HEK293 (cell line): ENCODE data around the gene ITGB1.

ENCODE experiments used
- CTCF ChIA-PET: fragments of 350-600 bp; formaldehyde crosslinking; extraction: SDS; loops from one replicate; lab custom pipeline; 2021; ENCODE audit warnings: antibody characterized with exemption; lab: Yijun Ruan, JAX
- POLR2A ChIA-PET: fragments of 300-600 bp; formaldehyde crosslinking; extraction: SDS; loops from one replicate; lab custom pipeline; 2020; ENCODE audit warnings: antibody characterized with exemption, inconsistent platforms; lab: Yijun Ruan, JAX
- H3K27ac ChIP-seq: fragments of 200-500 bp; sonication (Bioruptor generic); 2 replicates; pipeline ENCODE4 v1.5.1; 2014; ENCODE audit warnings: low read depth, low read length, control low read depth, inconsistent platforms; ENCODE audit errors: extremely low read depth
- H3K36me3 ChIP-seq, 2 experiments: fragments of 200-500 bp in 1 of 2; sonication (Bioruptor generic) in 1 of 2; 1 replicate in 1 of 2; 2 replicates in 1 of 2; pipeline ENCODE4 v1.5.1; 2014 to 2017; ENCODE audit warnings: inconsistent platforms in 2 of 2, low read length in 2 of 2; ENCODE audit not compliant: control insufficient read depth in 2 of 2, insufficient read depth in 1 of 2
- H3K4me1 ChIP-seq: fragments of 200-500 bp; sonication (Bioruptor generic); 2 replicates; pipeline ENCODE4 v1.5.1; 2014; ENCODE audit warnings: mild to moderate bottlenecking, low read length, inconsistent platforms; ENCODE audit not compliant: control insufficient read depth, insufficient read depth
- H3K4me3 ChIP-seq: 2 replicates; pipeline ENCODE4 v1.5.1; 2011; ENCODE audit warnings: low read depth, mild to moderate bottlenecking, control low read depth, low read length, moderate library complexity
- H3K9me3 ChIP-seq: fragments of 200-500 bp; sonication (Bioruptor generic); 2 replicates; pipeline ENCODE4 v1.5.1; 2014; ENCODE audit warnings: low read depth, low read length, inconsistent platforms; ENCODE audit not compliant: control insufficient read depth, insufficient read depth
- HOXA7 ChIP-seq: sonication (generic); formaldehyde crosslinking; IDR thresholded peaks from 2 replicates; pipeline ENCODE4 v1.8.1; 2022; ENCODE audit warnings: missing genetic modification reagents, borderline replicate concordance
- KLF7 ChIP-seq: fragments of 450-650 bp; formaldehyde crosslinking; IDR thresholded peaks from 2 replicates; pipeline ENCODE4 v1.5.1; 2016; ENCODE audit warnings: missing biosample characterization, missing genetic modification characterization, borderline replicate concordance
- SCRT1 ChIP-seq: fragments of 450-650 bp; formaldehyde crosslinking; IDR thresholded peaks from 2 replicates; pipeline ENCODE4 v1.5.1; 2016; ENCODE audit warnings: missing biosample characterization, missing genetic modification characterization, borderline replicate concordance
- SCRT2 ChIP-seq: fragments of 450-650 bp; formaldehyde crosslinking; IDR thresholded peaks from 2 replicates; pipeline ENCODE4 v1.5.1; 2016; ENCODE audit warnings: missing biosample characterization, missing genetic modification characterization
- ZNF174 ChIP-seq: fragments of 450-650 bp; formaldehyde crosslinking; IDR thresholded peaks from 2 replicates; pipeline ENCODE4 v1.5.0; 2017; ENCODE audit warnings: missing biosample characterization, mild to moderate bottlenecking, missing genetic modification characterization
- ZNF19 ChIP-seq: fragments of 450-650 bp; formaldehyde crosslinking; IDR thresholded peaks from 2 replicates; pipeline ENCODE4; 2016; ENCODE audit warnings: missing biosample characterization, missing genetic modification characterization, low read depth
- ZNF211 ChIP-seq: fragments of 450-650 bp; formaldehyde crosslinking; IDR thresholded peaks from 2 replicates; pipeline ENCODE4 v1.5.1; 2016; ENCODE audit warnings: low read depth, missing biosample characterization, missing genetic modification characterization
- ZNF248 ChIP-seq: fragments of 450-650 bp; formaldehyde crosslinking; IDR thresholded peaks from 2 replicates; pipeline ENCODE4 v1.5.1; 2017; ENCODE audit warnings: missing biosample characterization, missing genetic modification characterization
- ZNF335 ChIP-seq: fragments of 450-650 bp; formaldehyde crosslinking; conservative IDR thresholded peaks from 2 replicates; pipeline ENCODE4 v1.5.1; 2016; ENCODE audit warnings: missing biosample characterization, missing genetic modification characterization
- ZNF544 ChIP-seq: fragments of 450-650 bp; formaldehyde crosslinking; IDR thresholded peaks from 2 replicates; pipeline ENCODE4 v1.5.0; 2017; ENCODE audit warnings: missing biosample characterization, missing genetic modification characterization
- ZNF654 ChIP-seq: fragments of 450-650 bp; formaldehyde crosslinking; IDR thresholded peaks from 2 replicates; pipeline ENCODE4 v1.5.1; 2016; ENCODE audit warnings: low read depth, missing biosample characterization, missing genetic modification characterization
- ZNF843 ChIP-seq: fragments of 450-650 bp; formaldehyde crosslinking; IDR thresholded peaks from 2 replicates; pipeline ENCODE4 v1.5.1; 2016; ENCODE audit warnings: missing biosample characterization, missing genetic modification characterization
- TF ChIP-seq, protein P1 (sequence below): fragments of 450-650 bp; formaldehyde crosslinking; IDR thresholded peaks from 2 replicates; pipeline ENCODE4 v1.5.1; 2016; ENCODE audit warnings: missing biosample characterization, missing genetic modification characterization
- TF ChIP-seq, protein P2 (sequence below): fragments of 450-650 bp; formaldehyde crosslinking; IDR thresholded peaks from 2 replicates; pipeline ENCODE4 v1.5.1; 2016; ENCODE audit warnings: missing biosample characterization, missing genetic modification characterization, borderline replicate concordance
- TF ChIP-seq, protein P3 (sequence below): fragments of 450-650 bp; formaldehyde crosslinking; IDR thresholded peaks from 2 replicates; pipeline ENCODE4 v1.5.1; 2017; ENCODE audit warnings: missing biosample characterization, missing genetic modification characterization
- TF ChIP-seq, protein P4 (sequence below): fragments of 450-650 bp; formaldehyde crosslinking; IDR thresholded peaks from 2 replicates; pipeline ENCODE4 v1.5.1; 2016; ENCODE audit warnings: missing biosample characterization, missing genetic modification characterization

The ITGB1 gene

DNA sequence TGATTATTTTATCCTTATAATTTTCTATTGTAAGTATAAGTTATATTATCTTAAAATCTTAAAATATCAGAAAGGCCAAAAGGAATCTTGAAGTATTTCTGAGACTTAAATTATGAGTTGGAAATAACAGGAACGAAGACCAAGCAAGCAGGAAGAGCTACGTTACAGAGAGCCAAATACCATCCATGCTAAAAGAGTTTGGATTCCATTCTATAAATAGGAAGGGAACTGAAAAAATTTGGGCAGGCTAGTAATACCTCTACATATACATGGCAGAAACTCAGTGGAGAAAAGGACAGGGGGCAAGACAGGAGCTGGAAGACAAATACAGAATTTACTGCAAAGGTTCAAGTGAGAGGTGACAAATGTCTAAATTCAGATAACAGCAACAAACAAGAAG, 16.7 kb downstream of the ITGB1 start (continued):
- TF ChIP-seq, protein P1, sequence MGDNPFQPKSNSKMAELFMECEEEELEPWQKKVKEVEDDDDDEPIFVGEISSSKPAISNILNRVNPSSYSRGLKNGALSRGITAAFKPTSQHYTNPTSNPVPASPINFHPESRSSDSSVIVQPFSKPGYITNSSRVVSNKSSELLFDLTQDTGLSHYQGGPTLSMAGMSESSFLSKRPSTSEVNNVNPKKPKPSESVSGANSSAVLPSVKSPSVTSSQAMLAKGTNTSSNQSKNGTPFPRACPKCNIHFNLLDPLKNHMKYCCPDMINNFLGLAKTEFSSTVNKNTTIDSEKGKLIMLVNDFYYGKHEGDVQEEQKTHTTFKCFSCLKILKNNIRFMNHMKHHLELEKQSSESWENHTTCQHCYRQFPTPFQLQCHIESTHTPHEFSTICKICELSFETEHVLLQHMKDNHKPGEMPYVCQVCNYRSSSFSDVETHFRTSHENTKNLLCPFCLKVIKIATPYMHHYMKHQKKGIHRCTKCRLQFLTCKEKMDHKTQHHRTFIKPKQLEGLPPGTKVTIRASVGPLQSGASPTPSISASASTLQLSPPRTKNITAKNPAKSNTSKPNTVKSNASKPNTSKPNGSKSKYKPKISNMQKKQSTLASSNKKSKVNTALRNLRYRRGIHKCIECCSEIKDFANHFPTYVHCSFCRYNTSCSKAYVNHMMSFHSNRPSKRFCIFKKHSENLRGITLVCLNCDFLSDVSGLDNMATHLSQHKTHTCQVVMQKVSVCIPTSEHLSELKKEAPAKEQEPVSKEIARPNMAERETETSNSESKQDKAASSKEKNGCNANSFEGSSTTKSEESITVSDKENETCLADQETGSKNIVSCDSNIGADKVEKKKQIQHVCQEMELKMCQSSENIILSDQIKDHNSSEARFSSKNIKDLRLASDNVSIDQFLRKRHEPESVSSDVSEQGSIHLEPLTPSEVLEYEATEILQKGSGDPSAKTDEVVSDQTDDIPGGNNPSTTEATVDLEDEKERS, result no peak
- TF ChIP-seq ZNF19 (tag by site-specific recombination), result no peak
- no peak for TF ChIP-seq ZNF248 (tag by site-specific recombination)
- no peak for TF ChIP-seq KLF7 (tag by site-specific recombination)
- no peak for TF ChIP-seq HOXA7 (CRISPR knock-in tag)
- TF ChIP-seq, protein P2, sequence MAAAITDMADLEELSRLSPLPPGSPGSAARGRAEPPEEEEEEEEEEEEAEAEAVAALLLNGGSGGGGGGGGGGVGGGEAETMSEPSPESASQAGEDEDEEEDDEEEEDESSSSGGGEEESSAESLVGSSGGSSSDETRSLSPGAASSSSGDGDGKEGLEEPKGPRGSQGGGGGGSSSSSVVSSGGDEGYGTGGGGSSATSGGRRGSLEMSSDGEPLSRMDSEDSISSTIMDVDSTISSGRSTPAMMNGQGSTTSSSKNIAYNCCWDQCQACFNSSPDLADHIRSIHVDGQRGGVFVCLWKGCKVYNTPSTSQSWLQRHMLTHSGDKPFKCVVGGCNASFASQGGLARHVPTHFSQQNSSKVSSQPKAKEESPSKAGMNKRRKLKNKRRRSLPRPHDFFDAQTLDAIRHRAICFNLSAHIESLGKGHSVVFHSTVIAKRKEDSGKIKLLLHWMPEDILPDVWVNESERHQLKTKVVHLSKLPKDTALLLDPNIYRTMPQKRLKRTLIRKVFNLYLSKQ (tag by site-specific recombination), result no peak
- TF ChIP-seq ZNF654 (tag by site-specific recombination), result no peak
- no peak for TF ChIP-seq ZNF843
- TF ChIP-seq, protein P3, sequence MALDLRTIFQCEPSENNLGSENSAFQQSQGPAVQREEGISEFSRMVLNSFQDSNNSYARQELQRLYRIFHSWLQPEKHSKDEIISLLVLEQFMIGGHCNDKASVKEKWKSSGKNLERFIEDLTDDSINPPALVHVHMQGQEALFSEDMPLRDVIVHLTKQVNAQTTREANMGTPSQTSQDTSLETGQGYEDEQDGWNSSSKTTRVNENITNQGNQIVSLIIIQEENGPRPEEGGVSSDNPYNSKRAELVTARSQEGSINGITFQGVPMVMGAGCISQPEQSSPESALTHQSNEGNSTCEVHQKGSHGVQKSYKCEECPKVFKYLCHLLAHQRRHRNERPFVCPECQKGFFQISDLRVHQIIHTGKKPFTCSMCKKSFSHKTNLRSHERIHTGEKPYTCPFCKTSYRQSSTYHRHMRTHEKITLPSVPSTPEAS (tag by site-specific recombination), result no peak
- TF ChIP-seq ZNF174 (tag by site-specific recombination), result no peak
- TF ChIP-seq ZNF211 (tag by site-specific recombination), result no peak
- TF ChIP-seq, protein P4, sequence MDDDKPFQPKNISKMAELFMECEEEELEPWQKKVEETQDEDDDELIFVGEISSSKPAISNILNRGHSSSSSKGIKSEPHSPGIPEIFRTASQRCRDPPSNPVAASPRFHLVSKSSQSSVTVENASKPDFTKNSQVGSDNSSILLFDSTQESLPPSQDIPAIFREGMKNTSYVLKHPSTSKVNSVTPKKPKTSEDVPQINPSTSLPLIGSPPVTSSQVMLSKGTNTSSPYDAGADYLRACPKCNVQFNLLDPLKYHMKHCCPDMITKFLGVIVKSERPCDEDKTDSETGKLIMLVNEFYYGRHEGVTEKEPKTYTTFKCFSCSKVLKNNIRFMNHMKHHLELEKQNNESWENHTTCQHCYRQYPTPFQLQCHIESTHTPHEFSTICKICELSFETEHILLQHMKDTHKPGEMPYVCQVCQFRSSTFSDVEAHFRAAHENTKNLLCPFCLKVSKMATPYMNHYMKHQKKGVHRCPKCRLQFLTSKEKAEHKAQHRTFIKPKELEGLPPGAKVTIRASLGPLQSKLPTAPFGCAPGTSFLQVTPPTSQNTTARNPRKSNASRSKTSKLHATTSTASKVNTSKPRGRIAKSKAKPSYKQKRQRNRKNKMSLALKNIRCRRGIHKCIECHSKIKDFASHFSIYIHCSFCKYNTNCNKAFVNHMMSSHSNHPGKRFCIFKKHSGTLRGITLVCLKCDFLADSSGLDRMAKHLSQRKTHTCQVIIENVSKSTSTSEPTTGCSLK (tag by site-specific recombination), result no peak

DNA sequence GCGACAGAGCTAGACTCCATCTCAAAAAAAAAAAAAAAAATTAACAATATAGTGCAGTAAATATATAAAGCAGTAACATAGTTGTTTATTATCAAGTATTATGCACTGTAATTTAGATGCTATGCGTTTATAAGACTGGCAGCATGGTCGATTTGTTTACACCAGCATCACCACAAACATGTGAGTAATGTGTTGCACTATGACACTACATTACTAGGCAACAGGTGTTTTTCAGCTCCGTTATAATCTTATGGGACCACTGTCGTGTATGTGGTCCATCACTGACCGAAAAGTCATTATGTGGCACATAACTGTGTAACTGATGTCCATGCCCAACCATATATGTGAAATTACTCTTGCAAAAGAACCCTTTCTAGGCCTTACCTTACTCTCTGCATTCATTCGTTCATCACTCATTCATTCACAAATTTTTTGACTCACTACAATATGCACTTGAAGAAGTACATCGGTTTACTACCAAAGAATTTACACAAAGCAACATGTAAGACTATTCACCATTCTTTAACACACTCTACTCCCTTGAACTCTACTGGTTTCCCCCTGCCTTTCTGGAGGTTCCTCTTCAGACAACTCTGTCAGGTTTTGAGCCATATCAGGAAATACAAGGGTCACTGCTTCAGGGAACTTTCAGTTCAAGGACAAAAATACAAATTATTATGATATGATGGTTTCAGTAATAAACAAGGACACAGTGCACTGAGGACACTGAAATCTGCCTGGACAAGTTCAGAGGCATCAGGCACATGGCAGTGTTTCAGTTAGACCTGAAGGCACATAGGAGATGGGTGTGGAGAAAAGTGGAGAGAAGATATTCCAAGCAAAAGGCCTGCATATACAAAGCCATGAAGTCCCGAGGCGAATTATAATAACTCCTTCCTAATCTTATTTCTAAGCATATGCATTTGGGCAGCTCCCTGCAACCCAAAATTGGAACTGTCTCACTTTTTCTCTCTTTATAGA, 17.4 kb downstream of the ITGB1 start:
- CTCF ChIA-PET, result interaction anchor here (0.7 kb wide), 1 partner anchor 85 kb away, joined by 3 read pairs; no protein-coding TSS in a partner anchor
- Histone ChIP-seq H3K4me1 (peaks cover 13% of the 10 kb centered on the region), H3K36me3 (no peaks in the 10 kb centered on the region), H3K9me3 (no peaks in the 10 kb centered on the region), H3K4me3 (no peak overlapping the region), H3K27ac (no peak overlapping the region)
- peak; percentile 79; the same call in 1 of the 2 replicates for TF ChIP-seq SCRT2
- no peak for TF ChIP-seq ZNF544 (tag by site-specific recombination)
- peak; percentile 56; the same call in 1 of the 2 replicates for TF ChIP-seq SCRT1
- no peak for TF ChIP-seq ZNF335
- POLR2A ChIA-PET, result no interaction called here
